Stimulated activated CD4-positive, alpha-beta T cell treated with anti-CD3 and anti-CD28 coated beads, TNF-alpha, amount 100 ng/mL, for 1 hour (primary cell): Measurements from ENCODE around the gene MYO5B.

Experiments
- DNase-seq, 3 donors: peaks; one replicate each; pipeline ENCODE4 v3.0.0-alpha.2; 2020; ENCODE audit warnings: low read depth in 3 of 3, low spot score in 1 of 3

Gene MYO5B

DNA sequence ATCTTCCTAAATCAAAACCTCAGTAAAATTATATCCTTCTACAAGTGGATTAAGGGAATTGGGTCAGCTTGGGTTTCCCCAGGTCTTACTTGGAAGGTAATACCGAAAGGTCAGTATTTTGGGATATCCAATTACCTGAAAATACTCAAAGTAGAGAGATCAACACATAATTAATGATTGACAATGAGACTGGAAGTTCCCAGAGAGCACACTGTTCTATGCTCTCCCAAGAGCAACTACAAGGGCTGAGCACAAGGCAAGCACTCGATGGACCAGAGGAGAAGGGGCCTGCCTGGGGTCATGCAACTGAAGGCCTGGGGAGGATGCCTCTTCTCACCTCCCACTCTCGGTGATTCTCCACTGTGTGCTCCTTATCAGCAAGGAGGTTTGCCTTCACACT is 222.4 kb downstream of the MYO5B start:
- no peak for DNase-seq

DNA sequence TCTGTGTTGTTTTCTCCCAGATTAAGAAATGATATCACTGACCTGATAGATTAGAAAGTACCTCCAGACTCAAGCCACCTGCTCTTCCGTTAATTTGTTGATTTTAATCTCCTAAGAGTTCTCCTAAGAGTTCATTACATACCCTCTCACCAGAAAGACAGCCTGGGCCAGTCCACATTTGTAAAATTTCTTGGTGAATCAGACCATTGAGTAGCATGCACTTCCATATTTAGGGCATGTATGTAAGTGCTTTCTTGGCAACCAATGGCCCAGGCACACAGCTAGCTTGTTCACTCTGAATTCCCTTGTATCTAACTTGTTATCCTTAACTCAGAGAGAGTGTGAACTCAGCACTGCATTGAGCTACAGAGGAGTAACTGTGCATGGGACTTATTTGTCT is 223.5 kb downstream of the MYO5B start:
- DNase-seq: no peak

DNA sequence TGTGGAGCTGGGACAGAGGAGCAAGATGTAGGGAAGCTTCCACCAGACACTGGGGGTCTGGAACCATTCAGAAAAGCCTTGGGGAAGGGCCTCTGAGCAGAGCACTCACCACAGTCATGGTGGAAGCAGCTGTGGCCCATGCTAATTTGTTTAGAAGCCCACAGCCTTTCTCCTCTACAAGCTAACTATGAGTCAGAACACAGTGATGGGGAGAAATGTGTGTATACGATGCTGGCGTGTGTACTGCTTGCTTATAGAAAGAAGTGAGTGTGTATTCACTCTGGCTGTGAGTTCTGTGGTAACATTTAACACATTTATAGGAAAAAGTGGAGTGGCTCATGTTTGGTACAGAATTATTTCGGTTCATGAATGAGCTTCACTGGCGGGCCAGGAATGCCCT is 224.6 kb downstream of the MYO5B start:
- no peak for DNase-seq

DNA sequence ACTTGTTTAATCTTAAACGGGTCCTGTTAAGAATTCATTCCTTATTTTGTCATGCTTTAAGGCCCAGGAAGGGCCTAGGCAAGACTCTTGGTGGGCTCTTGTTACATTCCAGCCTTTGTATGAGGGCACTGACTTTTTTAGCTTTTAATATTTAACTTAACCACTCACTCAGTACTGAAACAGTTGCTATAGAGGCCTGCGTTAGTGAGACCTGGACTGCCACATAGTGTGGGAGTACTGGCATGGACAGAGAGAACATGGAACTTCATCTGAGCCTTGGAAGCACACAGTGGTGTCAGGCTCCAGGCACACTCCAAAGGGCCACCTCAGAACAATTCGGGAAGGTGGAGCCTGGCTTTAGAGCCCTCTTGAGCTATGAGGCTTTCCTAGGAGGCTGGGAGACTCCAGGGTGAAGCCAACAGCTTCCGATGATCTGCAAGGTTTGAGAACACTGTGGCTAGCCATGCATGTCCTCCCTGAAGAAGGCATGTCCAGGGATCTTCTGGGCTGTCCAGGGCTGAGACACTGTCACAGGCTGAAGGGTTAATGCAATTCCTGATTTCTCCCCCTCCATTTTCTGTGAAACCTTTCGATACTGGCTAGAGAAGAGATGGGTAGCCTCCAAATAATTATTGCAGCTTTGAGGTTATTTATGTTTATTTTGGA is 226.2 kb downstream of the MYO5B start:
- DNase-seq: no peak

DNA sequence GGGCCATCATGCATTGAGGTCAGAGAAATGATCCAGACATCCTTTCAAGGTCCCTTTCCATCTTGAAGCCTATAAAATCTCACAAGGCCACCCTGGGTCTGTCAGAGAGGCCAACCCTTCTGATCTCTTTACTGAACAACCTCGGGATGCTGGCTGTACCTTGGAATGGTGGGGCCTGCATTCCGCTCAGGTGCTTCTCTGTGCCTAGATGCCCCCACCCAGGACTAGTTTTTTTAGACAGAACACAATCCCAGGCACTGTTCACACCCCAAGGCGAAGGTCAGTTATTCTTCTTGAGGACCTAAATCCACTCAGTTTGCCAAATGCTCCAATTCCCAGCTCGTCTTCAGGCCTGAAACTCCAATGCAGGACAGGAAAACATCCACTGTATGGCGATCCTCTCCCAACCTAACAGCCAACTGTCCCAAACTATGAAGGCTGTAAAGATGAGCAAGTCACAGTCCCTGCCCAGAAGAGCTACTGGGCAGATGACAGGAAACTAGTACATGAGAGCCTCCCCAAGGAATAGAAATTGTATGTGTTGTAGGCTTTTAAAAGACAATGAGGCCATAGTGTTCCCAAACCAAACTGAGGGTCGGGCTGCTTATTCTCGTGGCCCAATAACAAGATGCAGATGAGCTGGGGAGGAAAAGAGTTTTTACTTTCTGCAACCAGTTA is 227.2 kb downstream of the MYO5B start:
- no peak for DNase-seq

DNA sequence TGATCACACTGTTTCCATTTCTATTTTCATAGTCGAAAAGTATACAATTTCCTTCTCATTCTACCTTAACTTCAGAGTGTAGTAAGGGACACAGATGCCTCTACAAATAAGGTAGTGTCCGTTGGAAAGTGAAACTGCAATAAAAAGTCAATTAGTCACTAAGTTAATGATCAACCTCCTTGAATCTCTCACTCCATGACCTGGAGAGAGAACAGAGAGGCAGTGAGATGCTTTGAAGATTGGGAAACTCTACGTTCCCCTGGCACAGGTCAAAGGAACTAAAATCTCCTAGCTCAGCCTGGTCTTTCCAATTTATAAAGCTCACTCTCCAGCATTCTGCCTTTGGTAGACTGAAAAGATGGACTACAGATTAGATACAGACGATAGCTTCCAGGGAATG is 227.8 kb downstream of the MYO5B start:
- no peak for DNase-seq

DNA sequence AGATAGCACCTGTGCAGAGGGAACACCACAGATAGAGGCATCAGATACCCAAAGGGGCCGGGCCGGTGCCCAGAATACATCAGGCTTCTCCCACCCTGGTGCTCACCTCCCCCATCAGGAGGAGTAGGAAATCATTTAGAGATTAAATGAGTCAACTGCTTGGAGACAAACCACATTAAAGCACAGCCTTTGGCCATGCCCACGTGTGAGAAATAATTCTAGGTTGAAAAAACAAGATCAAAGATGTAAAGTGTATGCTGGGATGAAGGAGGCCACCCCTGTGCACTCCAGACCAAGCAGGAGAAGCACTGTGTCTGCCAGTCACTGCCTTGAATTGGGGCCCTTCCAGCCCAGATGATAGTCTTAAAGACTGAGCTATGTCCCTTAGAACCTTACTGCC is 228.9 kb downstream of the MYO5B start:
- no peak for DNase-seq

DNA sequence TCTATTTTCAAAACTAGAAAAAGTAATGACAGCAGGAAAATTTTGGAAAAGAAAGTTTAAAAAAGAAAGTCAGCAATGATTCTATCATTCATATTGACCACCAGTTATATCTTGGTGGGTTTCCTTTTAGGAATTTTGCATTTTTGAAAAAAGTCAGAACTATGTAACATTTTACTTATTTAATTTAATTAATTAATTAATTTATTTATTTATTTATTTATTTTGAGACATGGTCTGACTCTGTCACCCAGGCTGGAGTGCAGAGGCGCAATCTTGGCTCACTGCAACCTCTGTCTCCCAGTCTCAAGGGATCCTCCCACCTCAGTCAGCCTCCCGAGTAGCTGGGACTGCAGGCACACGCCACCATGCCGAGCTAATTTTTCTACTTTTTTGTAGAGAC is 231.7 kb downstream of the MYO5B start:
- no peak for DNase-seq

DNA sequence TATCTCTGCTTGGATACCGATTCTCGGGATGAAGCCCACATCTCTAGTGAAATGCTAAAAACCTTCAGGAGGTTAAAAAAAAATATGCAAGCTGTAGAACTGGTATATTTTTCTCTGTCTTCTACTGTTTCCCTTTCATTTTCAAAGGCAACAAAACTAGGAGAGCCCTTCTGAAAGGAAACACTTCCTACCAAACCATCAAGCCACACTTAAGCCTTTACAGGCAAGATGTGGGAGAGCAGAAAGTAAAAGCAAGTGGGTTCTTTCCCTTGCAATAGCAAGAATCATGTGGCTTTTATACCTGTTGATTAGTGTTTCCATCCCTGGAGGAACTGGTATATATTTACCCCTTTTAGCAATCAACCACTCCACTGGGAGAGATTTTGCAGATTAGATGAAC is 233.7 kb downstream of the MYO5B start:
- DNase-seq: no peak

DNA sequence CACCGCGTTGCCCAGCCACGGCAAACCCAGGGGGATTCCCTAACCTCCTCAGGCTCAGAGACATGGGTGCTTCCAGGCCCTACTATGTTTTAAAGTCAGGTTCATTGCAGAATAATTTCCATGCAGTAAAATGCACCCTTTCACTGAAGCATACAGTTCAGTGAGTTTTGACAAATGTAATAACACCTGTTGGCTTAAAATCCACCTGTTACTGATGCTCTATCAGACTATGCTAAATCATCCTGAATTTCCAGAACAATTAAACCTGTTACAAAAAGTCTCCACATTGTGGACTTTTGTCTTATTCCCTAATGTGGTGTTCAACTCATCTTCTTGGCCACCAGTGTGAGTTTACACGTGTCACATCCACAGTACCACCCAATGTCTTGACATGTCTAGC is 234.6 kb downstream of the MYO5B start:
- DNase-seq: no peak

DNA sequence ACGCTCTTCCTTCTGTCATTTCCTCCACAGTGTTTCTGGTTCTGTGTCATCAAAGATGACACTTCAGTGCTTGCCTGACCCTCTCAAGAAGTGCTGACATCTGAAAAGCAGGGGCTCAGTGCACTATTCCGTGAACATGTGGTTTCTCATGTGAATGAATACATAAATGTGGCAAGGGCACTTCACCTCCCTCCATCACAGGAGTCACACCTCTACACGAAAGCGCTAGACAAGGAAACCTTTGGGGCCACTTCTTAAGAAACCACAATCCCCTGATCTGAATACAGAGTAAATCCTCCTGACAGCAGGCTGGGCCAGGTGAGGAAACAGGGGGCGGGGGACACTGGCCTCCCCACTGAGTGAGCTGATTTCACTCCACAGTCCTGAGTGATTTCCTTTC is 235.8 kb downstream of the MYO5B start:
- no peak for DNase-seq

DNA sequence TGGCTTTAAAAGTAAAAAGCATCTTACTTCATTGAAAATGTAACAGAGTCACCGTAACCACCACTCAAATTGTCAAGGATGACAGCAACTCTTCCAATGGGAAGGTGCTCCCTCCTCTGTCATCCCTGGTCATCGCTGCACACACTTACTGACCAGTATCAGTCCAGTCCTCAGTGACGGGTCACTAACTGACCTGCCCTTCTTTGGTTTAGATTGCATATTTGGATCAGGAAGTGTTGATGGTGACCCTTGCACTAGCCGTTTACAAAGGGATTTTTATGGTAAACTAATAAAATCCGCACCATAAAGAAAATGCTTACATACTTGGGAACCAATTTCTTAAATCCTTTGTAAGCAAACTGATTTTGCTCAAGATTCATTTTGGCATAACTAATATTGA is 239.7 kb downstream of the MYO5B start:
- no peak for DNase-seq

DNA sequence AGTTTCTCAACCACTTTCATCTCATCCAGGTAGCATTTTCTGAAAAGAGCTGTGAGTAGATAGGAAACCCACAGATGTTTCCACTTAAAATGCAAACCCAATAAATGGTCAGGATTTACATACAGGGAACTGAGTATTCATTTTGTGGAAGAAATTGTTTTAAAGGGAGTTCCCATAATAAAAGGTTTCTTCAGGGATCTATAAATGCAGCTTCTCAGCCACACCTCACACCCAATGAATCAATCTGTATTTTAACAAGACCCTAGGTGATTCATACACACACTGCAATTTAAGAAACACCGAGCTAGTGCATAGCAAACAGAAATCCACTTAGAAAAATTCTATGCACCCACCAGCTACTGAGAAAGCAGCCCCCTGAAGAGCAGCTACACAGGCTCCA is 241.6 kb downstream of the MYO5B start:
- DNase-seq: no peak

DNA sequence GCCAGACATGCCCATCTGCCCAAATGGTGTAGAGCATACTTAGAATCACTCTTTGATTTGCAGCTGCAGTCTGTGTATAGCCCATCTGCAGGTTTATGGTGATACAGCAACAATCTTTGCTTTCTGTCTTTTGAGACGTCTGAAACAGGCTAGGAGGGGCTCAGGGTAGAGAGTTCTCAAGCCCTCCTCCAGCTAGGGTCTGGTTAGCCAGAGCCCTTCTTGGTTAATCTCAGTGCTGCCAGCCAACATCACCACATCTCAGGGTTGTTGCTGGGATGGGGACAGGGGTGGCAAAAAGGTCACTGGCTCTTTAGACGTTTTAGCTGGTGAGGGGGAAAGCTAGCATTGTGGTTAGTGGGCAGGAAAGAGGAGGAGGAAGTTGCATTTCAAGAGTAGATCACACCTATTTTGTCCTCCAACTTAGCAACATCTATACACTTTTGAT is 245.0 kb downstream of the MYO5B start:
- no peak for DNase-seq

DNA sequence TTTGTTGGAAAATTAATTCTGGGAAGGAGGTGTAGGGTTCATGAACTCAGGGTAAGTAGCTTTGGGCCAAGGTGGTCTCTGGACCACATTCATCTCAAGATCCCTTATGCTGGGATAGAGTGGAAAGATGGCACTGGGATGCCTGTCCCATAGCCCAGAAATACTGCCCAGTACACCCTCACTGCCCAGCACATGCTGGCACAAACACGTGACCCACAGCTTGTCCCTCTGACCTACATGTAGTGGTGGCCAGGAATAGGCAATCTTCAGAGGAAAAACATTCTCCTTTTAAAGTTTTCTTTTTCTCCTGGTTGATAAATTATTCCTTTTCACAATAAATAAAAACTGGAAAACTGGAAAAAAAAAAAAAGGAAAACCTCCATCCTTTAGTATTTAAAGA is 246.0 kb downstream of the MYO5B start:
- no peak for DNase-seq

DNA sequence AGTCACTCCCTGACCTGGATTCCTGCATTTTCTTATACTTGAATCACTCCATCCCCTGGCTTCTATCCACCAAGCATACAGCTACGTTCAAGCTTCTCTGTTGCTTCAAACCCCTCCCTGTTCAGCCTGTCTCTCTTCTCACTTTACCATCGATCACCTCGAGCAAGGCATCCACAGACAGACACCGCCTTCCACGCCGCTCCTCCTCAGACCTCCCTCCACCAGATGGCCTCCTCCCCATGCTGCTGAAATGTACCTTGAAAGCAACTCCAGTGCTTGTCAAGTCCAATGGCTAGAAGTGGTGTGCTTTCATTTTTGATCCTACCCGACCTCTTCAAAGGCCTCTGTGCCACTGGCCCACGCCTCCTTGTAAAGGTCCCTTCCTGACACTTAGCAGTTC is 250.3 kb downstream of the MYO5B start:
- DNase-seq: no peak

DNA sequence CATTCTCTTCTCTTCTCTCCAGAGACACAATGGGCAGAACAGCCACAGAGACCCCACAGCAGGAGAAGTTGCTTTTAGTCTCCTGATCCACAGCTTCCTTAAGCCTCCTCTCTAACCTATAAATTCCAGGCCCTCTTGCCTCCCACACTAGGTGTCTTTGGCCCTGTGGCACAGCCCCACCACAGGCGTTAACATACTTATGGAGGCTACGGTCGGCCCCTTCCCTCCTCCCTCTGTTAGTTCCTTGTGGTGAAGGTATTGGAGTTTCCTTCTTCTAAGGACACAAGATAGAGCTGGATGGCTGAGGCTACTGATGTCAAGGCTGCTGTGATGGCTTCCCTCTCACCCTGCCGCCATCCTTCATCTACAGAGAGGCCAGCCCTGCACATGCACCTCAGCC is 258.1 kb downstream of the MYO5B start:
- DNase-seq: no peak

DNA sequence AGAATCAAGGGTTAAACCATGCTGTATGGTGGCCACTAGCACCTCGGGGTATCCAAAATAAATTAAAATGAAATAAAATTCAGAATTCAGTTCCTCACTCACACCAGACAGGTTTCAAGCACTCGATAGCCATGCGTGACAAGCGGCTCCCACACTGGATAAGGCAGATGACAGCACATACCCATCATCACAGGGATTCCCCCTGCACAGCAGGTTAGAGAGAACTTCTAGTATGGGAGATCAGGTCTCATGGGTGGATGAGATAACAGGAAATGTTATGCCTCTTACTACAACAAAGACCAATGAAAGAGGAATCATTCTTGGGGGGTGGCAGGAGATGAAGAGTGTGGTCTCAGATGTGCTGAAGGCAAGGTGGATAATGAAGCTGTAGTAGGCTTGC is 259.7 kb downstream of the MYO5B start:
- DNase-seq: no peak

DNA sequence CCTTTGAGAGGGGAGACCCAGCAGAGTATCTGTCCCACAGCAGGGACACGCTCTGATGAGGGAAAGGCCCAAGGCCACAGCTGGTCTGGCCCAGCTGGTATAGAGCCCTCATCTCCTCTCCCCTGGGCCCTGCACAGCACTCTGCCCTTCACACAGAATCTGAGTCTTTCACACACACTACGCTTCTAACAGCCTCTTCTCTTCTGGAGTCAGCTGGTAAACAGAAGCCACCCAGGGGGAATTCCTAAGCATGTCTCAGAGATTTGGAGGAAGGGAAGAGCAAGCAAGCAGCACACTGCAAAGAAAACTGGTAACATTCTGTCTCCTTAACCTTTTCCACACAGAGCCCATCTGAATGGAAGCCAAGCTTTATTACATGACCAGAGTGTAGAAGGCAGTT is 260.5 kb downstream of the MYO5B start:
- no peak for DNase-seq

DNA sequence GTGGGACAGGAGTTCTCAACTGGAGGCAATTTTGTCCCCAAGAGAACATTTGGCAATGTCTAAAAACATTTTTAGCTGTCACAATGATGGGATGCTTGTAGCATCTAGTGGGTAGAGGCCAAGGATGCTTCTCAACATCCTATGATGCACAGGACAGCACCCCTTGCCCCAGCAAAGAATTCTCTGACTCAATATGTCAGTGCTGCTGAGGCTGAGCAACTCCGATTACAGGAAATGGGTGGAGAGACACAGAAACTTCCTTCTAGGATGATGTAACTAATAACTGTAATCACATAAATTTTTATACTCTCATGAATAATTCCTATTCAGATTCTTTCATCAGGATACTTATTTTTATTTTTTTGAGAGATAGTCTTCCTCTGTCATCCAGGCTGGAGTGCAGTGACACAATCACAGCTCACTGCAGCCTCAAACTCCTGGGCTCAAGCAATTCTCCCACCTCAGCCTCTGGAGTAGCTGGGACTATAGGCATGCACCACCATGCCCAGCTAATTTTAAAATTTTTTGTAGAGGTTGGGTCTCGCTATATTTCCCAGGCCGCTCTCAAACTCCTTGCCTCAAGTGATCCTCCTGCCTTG is 261.3 kb downstream of the MYO5B start:
- no peak for DNase-seq

DNA sequence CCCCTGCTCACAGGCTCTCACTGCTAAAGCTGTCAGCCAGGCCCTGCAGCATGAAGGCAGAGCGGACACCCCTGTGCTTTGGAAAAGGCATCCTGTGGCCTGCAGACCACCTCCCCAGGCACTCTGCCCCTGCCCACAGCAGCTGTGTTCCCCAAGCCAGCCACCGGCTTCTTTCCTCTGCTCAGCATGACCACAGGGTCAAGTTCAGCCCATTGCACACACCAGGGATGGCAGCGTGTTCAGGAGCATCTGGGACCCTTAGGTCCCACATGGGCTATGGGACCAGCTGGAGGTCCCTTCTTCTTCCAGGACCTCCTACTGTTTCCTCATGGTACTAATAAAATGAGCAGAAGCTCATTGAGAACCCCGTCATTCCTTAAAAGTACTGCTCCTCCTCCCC is 263.2 kb downstream of the MYO5B start:
- no peak for DNase-seq

DNA sequence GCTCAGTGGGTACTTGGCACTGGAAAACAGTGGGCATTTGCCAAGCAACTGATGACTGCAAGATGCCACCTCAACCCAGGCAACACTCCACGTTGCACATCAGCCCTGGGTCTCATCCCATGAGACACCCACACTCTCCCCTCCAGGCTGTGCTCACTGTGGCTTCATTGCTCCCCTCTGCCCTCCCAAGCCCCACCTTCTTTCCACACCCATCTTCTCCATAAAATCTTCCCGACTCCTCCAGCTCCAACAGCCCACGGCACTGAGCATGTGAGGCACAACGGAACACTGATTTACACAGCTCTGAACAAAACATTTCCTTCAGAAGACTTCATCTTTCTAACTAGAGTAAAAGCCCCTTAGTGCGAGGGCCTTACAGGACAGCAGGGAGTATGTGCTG is 263.8 kb downstream of the MYO5B start:
- DNase-seq: no peak
